BLaER1 (cell line): ENCODE results near the gene VEGFB.

Experiments
- H3K27ac ChIP-seq: shearing (Covaris generic); formaldehyde crosslinking; 2 replicates; pipeline ENCODE4 v1.8.1; 2022
- H3K27me3 ChIP-seq: shearing (Covaris generic); formaldehyde crosslinking; 2 replicates; pipeline ENCODE4 v1.8.1; 2022
- H3K36me3 ChIP-seq: shearing (Covaris generic); formaldehyde crosslinking; 2 replicates; pipeline ENCODE4 v1.8.1; 2022
- H3K4me1 ChIP-seq: shearing (Covaris generic); formaldehyde crosslinking; 2 replicates; pipeline ENCODE4 v1.8.1; 2022
- H3K4me2 ChIP-seq: shearing (Covaris generic); formaldehyde crosslinking; 2 replicates; pipeline ENCODE4 v1.8.1; 2022
- H3K4me3 ChIP-seq: shearing (Covaris generic); formaldehyde crosslinking; 2 replicates; pipeline ENCODE4 v1.8.1; 2022
- H3K9ac ChIP-seq: shearing (Covaris generic); formaldehyde crosslinking; 2 replicates; pipeline ENCODE4 v1.8.1; 2022
- H3K9me3 ChIP-seq: shearing (Covaris generic); formaldehyde crosslinking; 2 replicates; pipeline ENCODE4 v1.8.1; 2022
- H4K20me1 ChIP-seq: shearing (Covaris generic); formaldehyde crosslinking; 2 replicates; pipeline ENCODE4 v1.8.1; 2022
- Cebpa-rat ChIP-seq: shearing (Covaris generic); IDR thresholded peaks from 2 replicates; pipeline ENCODE4 v1.8.1; 2022

The VEGFB gene

GRCh38 chr11:64276653-64277431 is 42.5 kb downstream of the VEGFB start:
- Histone ChIP-seq H3K9ac (peak overlapping the region; percentile 50; the same call in 1 of the 2 replicates), H3K36me3 (peaks cover 70% of the 10 kb centered on the region), H3K4me2 (peak overlapping the region; percentile 27), H4K20me1 (no peaks in the 10 kb centered on the region), H3K4me3 (no peak overlapping the region), H3K27me3 (no peaks in the 10 kb centered on the region), H3K27ac (peak overlapping the region; percentile 14; the same call in 1 of the 2 replicates), H3K9me3 (no peaks in the 10 kb centered on the region), H3K4me1 (peaks cover 23% of the 10 kb centered on the region)
- TF ChIP-seq Cebpa-rat, result no peak

GRCh38 chr11:64278576-64279190 is 44.3 kb downstream of the VEGFB start:
- Histone ChIP-seq H3K27me3 (no peaks in the 10 kb centered on the region), H4K20me1 (no peaks in the 10 kb centered on the region), H3K4me1 (peaks cover 19% of the 10 kb centered on the region), H3K9ac (no peak overlapping the region), H3K4me3 (no peak overlapping the region), H3K27ac (no peak overlapping the region), H3K4me2 (no peak overlapping the region), H3K36me3 (peaks cover 70% of the 10 kb centered on the region), H3K9me3 (no peaks in the 10 kb centered on the region)
- TF ChIP-seq Cebpa-rat, result no peak

GRCh38 chr11:64281957-64282770 is 47.8 kb downstream of the VEGFB start:
- Histone ChIP-seq H3K4me3 (no peak overlapping the region), H4K20me1 (no peaks in the 10 kb centered on the region), H3K27ac (no peak overlapping the region), H3K4me1 (peaks cover 28% of the 10 kb centered on the region), H3K4me2 (no peak overlapping the region), H3K9ac (no peak overlapping the region), H3K36me3 (peaks cover 41% of the 10 kb centered on the region), H3K27me3 (no peaks in the 10 kb centered on the region), H3K9me3 (no peaks in the 10 kb centered on the region)
- no peak for TF ChIP-seq Cebpa-rat

GRCh38 chr11:64283092-64283491 is 48.7 kb downstream of the VEGFB start:
- Histone ChIP-seq H4K20me1 (no peaks in the 10 kb centered on the region), H3K4me1 (peaks cover 28% of the 10 kb centered on the region), H3K4me2 (peak overlapping the region; percentile 100), H3K27ac (no peak overlapping the region), H3K4me3 (0 out of 2 replicates have a peak overlapping the region, but pooled peaks have one; percentile 85), H3K9me3 (no peaks in the 10 kb centered on the region), H3K36me3 (peaks cover 34% of the 10 kb centered on the region), H3K27me3 (no peaks in the 10 kb centered on the region), H3K9ac (peak overlapping the region; percentile 81; the same call in 1 of the 2 replicates)
- TF ChIP-seq Cebpa-rat, result no peak

- Histone ChIP-seq H3K27me3 (peaks cover 2% of the 10 kb centered on the region), H3K4me3 (peak within 1 kb of the TSS; percentile 85), H3K4me1 (peaks cover 28% of the 10 kb centered on the region)
These were observed 49.9 kb downstream of the VEGFB start, which contains the start of gene BAD for GRCh38 chr11:64284048-64284961. Gene BAD (minus strand): TSS chr11:64284665. CDS start chr11:64284368, 297 bp downstream.

GRCh38 chr11:64284962-64285884 is 50.8 kb downstream of the VEGFB start, which contains the start of gene GPR137:
Gene GPR137 (plus strand): TSS chr11:64285848. CDS start chr11:64286525, 677 bp downstream.
- peak within 1 kb of the TSS; percentile 85 for H3K4me3 ChIP-seq
- H3K4me1 ChIP-seq, result peaks cover 28% of the 10 kb centered on the region
- peak within 1 kb of the TSS; percentile 81 for H3K9ac ChIP-seq
- H3K9me3 ChIP-seq, result no peaks in the 10 kb centered on the region
- H4K20me1 ChIP-seq, result peaks cover 3% of the 10 kb centered on the region
- H3K36me3 ChIP-seq, result peaks cover 25% of the 10 kb centered on the region
- peak within 1 kb of the TSS; percentile 84 for H3K27ac ChIP-seq
- H3K27me3 ChIP-seq, result peaks cover 12% of the 10 kb centered on the region
- no peak for TF ChIP-seq Cebpa-rat
- H3K4me2 ChIP-seq, result peak within 1 kb of the TSS; percentile 100

More at GRCh38 chr11:64284048-64284961, 49.9 kb downstream of the VEGFB start, which contains the start of gene BAD:
- no peak for TF ChIP-seq Cebpa-rat
- H3K4me2 ChIP-seq, result peak within 1 kb of the TSS; percentile 100
- peak within 1 kb of the TSS; percentile 81 for H3K9ac ChIP-seq
- no peaks in the 10 kb centered on the region; the same call in 1 of the 2 replicates for H4K20me1 ChIP-seq
- H3K27ac ChIP-seq, result peak within 1 kb of the TSS; percentile 84
- peaks cover 26% of the 10 kb centered on the region for H3K36me3 ChIP-seq
- H3K9me3 ChIP-seq, result no peaks in the 10 kb centered on the region

- Histone ChIP-seq H3K4me2 (peak overlapping the region; percentile 100), H3K4me1 (peaks cover 28% of the 10 kb centered on the region), H3K27ac (peak overlapping the region; percentile 55; the same call in 1 of the 2 replicates), H3K4me3 (peak overlapping the region; percentile 85), H3K36me3 (peaks cover 20% of the 10 kb centered on the region), H3K9ac (peak overlapping the region; percentile 81), H3K27me3 (peaks cover 21% of the 10 kb centered on the region), H3K9me3 (no peaks in the 10 kb centered on the region), H4K20me1 (peaks cover 11% of the 10 kb centered on the region)
- TF ChIP-seq Cebpa-rat, result no peak
These were observed 51.8 kb downstream of the VEGFB start for GRCh38 chr11:64285885-64286800.
